Stimulated activated CD8-positive, alpha-beta memory T cell treated with anti-CD3 and anti-CD28 coated beads, Interleukin-12 subunit alpha, Interleukin-12 subunit beta, amount 100 ng/mL, for 24 hours (primary cell): ENCODE data around the gene SNRPD1.
"Not testable (repeated sequence)": the region's sequence is repeated elsewhere in the genome, so short reads cannot be mapped to it uniquely, and the experiment has no call there.

Experiments
- DNase-seq: peaks from one replicate; pipeline ENCODE4 v3.0.0-alpha.2; 2020; ENCODE audit errors: extremely low read depth

The SNRPD1 gene

GRCh38 chr18:21636769-21637168 lies 24.7 kb downstream of the SNRPD1 start:
- DNase-seq = no peak

- DNase-seq = no peak
Observed at GRCh38 chr18:21638822-21639221, 26.7 kb downstream of the SNRPD1 start.

GRCh38 chr18:21640375-21640774 lies 28.3 kb downstream of the SNRPD1 start:
- not testable (repeated sequence) for DNase-seq

- DNase-seq = no peak
Observed at GRCh38 chr18:21650311-21650710, 38.2 kb downstream of the SNRPD1 start.

GRCh38 chr18:21652073-21652472 lies 40.0 kb downstream of the SNRPD1 start:
- DNase-seq = no peak

GRCh38 chr18:21653361-21653760 lies 41.2 kb downstream of the SNRPD1 start:
- no peak for DNase-seq

- no peak for DNase-seq
Observed at GRCh38 chr18:21656402-21656801, 44.3 kb downstream of the SNRPD1 start.

GRCh38 chr18:21660078-21660477 lies 48.0 kb downstream of the SNRPD1 start:
- DNase-seq = no peak

- no peak for DNase-seq
Observed at GRCh38 chr18:21662581-21662980, 50.5 kb downstream of the SNRPD1 start.

GRCh38 chr18:21663578-21663977 lies 51.5 kb downstream of the SNRPD1 start:
- no peak for DNase-seq

- DNase-seq = no peak
Observed at GRCh38 chr18:21664069-21664468, 52.0 kb downstream of the SNRPD1 start.

- no peak for DNase-seq
Observed at GRCh38 chr18:21669736-21670285, 57.7 kb downstream of the SNRPD1 start.

- no peak for DNase-seq
Observed at GRCh38 chr18:21672521-21673267, 60.6 kb downstream of the SNRPD1 start.

- not testable (repeated sequence) for DNase-seq
Observed at GRCh38 chr18:21675354-21675753, 63.2 kb downstream of the SNRPD1 start.

GRCh38 chr18:21678859-21679258 lies 66.7 kb downstream of the SNRPD1 start:
- no peak for DNase-seq

- no peak for DNase-seq
Observed at GRCh38 chr18:21680161-21680560, 68.0 kb downstream of the SNRPD1 start.

- no peak for DNase-seq
Observed at GRCh38 chr18:21682371-21683051, 70.4 kb downstream of the SNRPD1 start.
